Measurements from ENCODE around the gene COL18A1. TPM values are rescaled to one million over a fixed set of nuclear protein-coding genes. Genes with fewer than 3 reads are reported as not detected.

The COL18A1 gene
- total RNA-seq, 1 experiment from 2014 or later, result 676 TPM

DNA sequence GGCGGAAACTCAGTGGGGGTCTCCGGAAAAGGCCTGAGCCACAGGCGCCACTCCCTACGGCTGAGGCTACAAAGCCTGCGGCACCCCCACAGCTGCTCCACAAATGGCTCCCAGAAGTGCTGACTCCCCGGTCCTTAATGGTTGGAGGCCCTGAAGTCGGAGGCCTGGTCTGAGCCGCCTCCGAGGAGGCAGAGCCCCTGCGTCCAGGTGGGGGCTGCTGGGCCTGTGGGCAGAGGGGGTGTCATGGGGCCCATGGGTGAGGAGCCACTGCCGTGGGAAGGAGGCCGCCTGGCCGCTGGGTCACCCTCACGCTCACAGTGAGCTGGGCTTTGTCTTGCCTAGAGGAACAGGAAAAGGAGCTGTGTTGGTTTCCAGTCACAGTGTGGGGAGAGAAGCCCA, 12.4 kb upstream of the COL18A1 start:
- H3K36me3 ChIP-seq (ENCODE audit: control insufficient read depth, insufficient read depth, low read length), result no peaks in the 10 kb centered on the region
- no peak for TF ChIP-seq SIN3A (IDR thresholded peaks at IDR 0.05; ENCODE audit: borderline replicate concordance, insufficient read depth, low read depth, low read length)
- ChIA-PET CTCF (no interaction called here), POLR2A (no interaction called here)
- DNase-seq (ENCODE audit: low read depth, low spot score) (no peak), ATAC-seq (no peak)
- intact Hi-C loops (cut with micrococcal nuclease; ENCODE audit: unreplicated experiment), result no loop called here
- no TSS peak for BruUV-seq (replicated peaks)
- no peak overlapping the region for H3K27ac ChIP-seq (ENCODE audit: low read length)
- H3K27me3 ChIP-seq (ENCODE audit: control insufficient read depth, insufficient read depth, low read length), result no peaks in the 10 kb centered on the region
- no peak overlapping the region for H3K4me3 ChIP-seq (ENCODE audit: low read depth in 2 of 2, low read length in 2 of 2)
- no peaks in the 10 kb centered on the region for H3K4me1 ChIP-seq (ENCODE audit: control insufficient read depth, insufficient read depth, low read length)
- in situ Hi-C loops (cut with HindIII; ENCODE audit: low pct_unique_long_range_greater_than_20kb, low sequenced_read_pairs), result no loop called here
- H3K9me3 ChIP-seq (ENCODE audit: control insufficient read depth, insufficient read depth, low read depth, low read length), result no peaks in the 10 kb centered on the region

GRCh38 chr21:45393021-45393420, 11.9 kb upstream of the COL18A1 start:
- no peaks in the 10 kb centered on the region for H3K9me3 ChIP-seq (ENCODE audit: control insufficient read depth, insufficient read depth, low read depth, low read length)
- ChIA-PET CTCF (no interaction called here), POLR2A (no interaction called here)
- no peak overlapping the region for H3K27ac ChIP-seq (ENCODE audit: low read length)
- no peaks in the 10 kb centered on the region for H3K27me3 ChIP-seq (ENCODE audit: control insufficient read depth, insufficient read depth, low read length)
- no peaks in the 10 kb centered on the region for H3K36me3 ChIP-seq (ENCODE audit: control insufficient read depth, insufficient read depth, low read length)
- ATAC-seq (no peak), DNase-seq (ENCODE audit: low read depth, low spot score) (no peak)
- TF ChIP-seq SIN3A (IDR thresholded peaks at IDR 0.05; ENCODE audit: borderline replicate concordance, insufficient read depth, low read depth, low read length) (no peak), TCF7L2 (IDR thresholded peaks at IDR 0.05; ENCODE audit: low read depth, low read length) (no peak), REST (IDR thresholded peaks at IDR 0.05; ENCODE audit: insufficient read depth in 1 of 2, low read depth in 2 of 2, low read length in 1 of 2) (no peak), CTCF (IDR thresholded peaks at IDR 0.05) (no peak), POLR2AphosphoS5 (IDR thresholded peaks at IDR 0.05; ENCODE audit: low read depth, low read length) (no peak)
- H3K4me1 ChIP-seq (ENCODE audit: control insufficient read depth, insufficient read depth, low read length), result no peaks in the 10 kb centered on the region
- intact Hi-C loops (cut with micrococcal nuclease; ENCODE audit: unreplicated experiment), result no loop called here
- H3K4me3 ChIP-seq (ENCODE audit: low read depth in 2 of 2, low read length in 2 of 2), result no peak overlapping the region
- BruUV-seq (replicated peaks), result no TSS peak
- in situ Hi-C loops (cut with HindIII; ENCODE audit: low pct_unique_long_range_greater_than_20kb, low sequenced_read_pairs), result no loop called here

DNA sequence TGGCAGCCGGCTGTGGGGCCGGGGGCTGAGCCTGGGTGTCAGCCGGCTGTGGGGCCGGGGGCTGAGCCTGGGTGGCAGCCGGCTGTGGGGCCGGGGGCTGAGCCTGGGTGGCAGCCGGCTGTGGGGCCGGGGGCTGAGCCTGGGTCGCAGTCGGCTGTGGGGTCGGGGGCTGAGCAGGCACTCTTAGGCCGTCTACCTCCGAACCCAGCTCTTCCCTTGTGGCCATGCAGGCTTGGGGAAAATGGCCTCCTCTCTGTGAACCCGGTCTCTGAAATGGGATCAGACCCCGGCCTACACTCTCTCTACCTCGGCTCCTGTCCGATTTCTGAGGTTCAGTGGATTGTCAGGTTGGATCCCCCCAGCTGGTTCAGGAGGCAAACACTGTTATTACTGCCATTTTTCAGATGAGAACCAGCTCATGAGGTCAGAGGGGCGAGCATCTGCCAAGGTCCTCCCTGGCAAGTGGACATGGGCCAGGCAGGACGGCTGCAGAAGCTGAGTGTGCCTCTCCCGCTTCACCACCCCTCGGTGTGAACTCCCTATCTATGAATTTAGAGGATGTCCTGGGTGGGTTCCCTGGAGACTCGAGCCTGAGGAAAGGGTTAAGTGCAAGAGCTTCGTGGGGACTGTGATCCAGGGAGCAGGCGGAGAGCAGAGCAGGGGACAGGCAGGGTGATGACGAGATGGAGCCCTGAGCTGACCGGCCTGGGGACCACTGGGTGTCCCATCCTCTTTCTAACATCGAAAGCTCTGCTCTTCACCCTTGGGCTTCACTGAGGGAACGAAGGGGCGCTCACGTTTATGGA, 10.9 kb upstream of the COL18A1 start:
- H3K4me3 ChIP-seq (ENCODE audit: low read depth in 2 of 2, low read length in 2 of 2), result no peak overlapping the region
- ChIA-PET POLR2A (no interaction called here), CTCF (no interaction called here)
- no peaks in the 10 kb centered on the region for H3K36me3 ChIP-seq (ENCODE audit: control insufficient read depth, insufficient read depth, low read length)
- no peaks in the 10 kb centered on the region for H3K27me3 ChIP-seq (ENCODE audit: control insufficient read depth, insufficient read depth, low read length)
- DNase-seq (ENCODE audit: low read depth, low spot score), result no peak
- intact Hi-C loops (cut with micrococcal nuclease; ENCODE audit: unreplicated experiment) (no loop called here), in situ Hi-C loops (cut with HindIII; ENCODE audit: low pct_unique_long_range_greater_than_20kb, low sequenced_read_pairs) (no loop called here)
- H3K9me3 ChIP-seq (ENCODE audit: control insufficient read depth, insufficient read depth, low read depth, low read length), result no peaks in the 10 kb centered on the region
- no peak for ATAC-seq
- no TSS peak for BruUV-seq (replicated peaks)
- no peaks in the 10 kb centered on the region for H3K4me1 ChIP-seq (ENCODE audit: control insufficient read depth, insufficient read depth, low read length)
- no peak overlapping the region for H3K27ac ChIP-seq (ENCODE audit: low read length)
- TF ChIP-seq REST (IDR thresholded peaks at IDR 0.05; ENCODE audit: insufficient read depth in 1 of 2, low read depth in 2 of 2, low read length in 1 of 2), result no peak
- TF ChIP-seq SIN3A (IDR thresholded peaks at IDR 0.05; ENCODE audit: borderline replicate concordance, insufficient read depth, low read depth, low read length), result no peak
- TF ChIP-seq TCF7L2 (IDR thresholded peaks at IDR 0.05; ENCODE audit: low read depth, low read length), result no peak
- no peak for TF ChIP-seq POLR2AphosphoS5 (IDR thresholded peaks at IDR 0.05; ENCODE audit: low read depth, low read length)
- no peak for TF ChIP-seq CTCF (IDR thresholded peaks at IDR 0.05)

All from Panc1 (cell line).